Measurements from ENCODE around the gene FILIP1L. TPM values are rescaled to one million over a fixed set of nuclear protein-coding genes. Genes with fewer than 3 reads are reported as not detected.

Gene FILIP1L
- total RNA-seq, 1 experiment from 2014 or later: 0.07 TPM

GRCh38 chr3:100073714-100074307 lies 40.5 kb downstream of the FILIP1L start:
- Histone ChIP-seq H2AK5ac (ENCODE audit: insufficient read length, low read length) (no peak overlapping the region), H3K9ac (ENCODE audit: extremely low read depth, insufficient read length, low read length) (no peak overlapping the region), H3K9me3 (ENCODE audit: control insufficient read depth, low read depth, low read length) (no peaks in the 10 kb centered on the region), H4K91ac (ENCODE audit: insufficient read length, low read depth, low read length) (no peak overlapping the region), H3K79me1 (ENCODE audit: insufficient read depth, low read depth, low read length, poor library complexity, severe bottlenecking) (no peaks in the 10 kb centered on the region), H2BK15ac (ENCODE audit: low read depth, low read length) (no peak overlapping the region), H2BK12ac (ENCODE audit: insufficient read length, low read depth, low read length) (no peak overlapping the region), H2BK120ac (ENCODE audit: low read depth, low read length, poor library complexity, severe bottlenecking) (no peak overlapping the region), H3K4me2 (ENCODE audit: insufficient read depth, insufficient read length, low read length) (peak overlapping the region; percentile 42), H3K56ac (ENCODE audit: insufficient read length, low read depth, low read length) (no peak overlapping the region), H3K18ac (ENCODE audit: insufficient read length, low read depth, low read length) (no peak overlapping the region), H4K5ac (ENCODE audit: insufficient read length, low read depth, low read length) (no peak overlapping the region), H3K4ac (ENCODE audit: low read depth, low read length) (no peak overlapping the region), H3K4me1 (ENCODE audit: insufficient read depth, low read length) (peaks cover 5% of the 10 kb centered on the region), H2BK5ac (ENCODE audit: insufficient read length, low read length) (no peak overlapping the region), H3K27me3 (ENCODE audit: insufficient read depth, low read length) (no peaks in the 10 kb centered on the region), H3K27ac (ENCODE audit: insufficient read length, low read depth, low read length) (no peak overlapping the region), H3K14ac (ENCODE audit: insufficient read depth, low read length) (no peak overlapping the region), H2BK20ac (ENCODE audit: low read depth, low read length, poor library complexity, severe bottlenecking) (no peak overlapping the region), H3K23ac (ENCODE audit: insufficient read length, low read depth, low read length) (no peak overlapping the region), H3K79me2 (ENCODE audit: insufficient read depth, low read length) (no peaks in the 10 kb centered on the region), H4K8ac (replicated peaks; ENCODE audit: insufficient read length, low read depth, low read length) (no peak overlapping the region), H2AFZ (ENCODE audit: low read length) (no peak overlapping the region), H3T11ph (ENCODE audit: low read length) (no peak overlapping the region), H4K20me1 (ENCODE audit: control insufficient read depth, insufficient read depth, insufficient read length) (no peaks in the 10 kb centered on the region), H3K23me2 (ENCODE audit: insufficient read length, low read depth, low read length, poor library complexity, severe bottlenecking) (no peaks in the 10 kb centered on the region)
- no peaks in the 10 kb centered on the region for H3K9me3 Mint-ChIP-seq
- no peaks in the 10 kb centered on the region for H3K36me3 Mint-ChIP-seq (ENCODE audit: insufficient read depth in 1 of 3, low read depth in 3 of 3)
- H3K27me3 Mint-ChIP-seq (ENCODE audit: low read depth): no peaks in the 10 kb centered on the region
- peak overlapping the region; percentile 71 to 96 (median 91); a peak in 6 of 7 replicates for H3K27ac Mint-ChIP-seq
- no peak for TF ChIP-seq CTCF (conservative IDR thresholded peaks at IDR 0.05)
- WGBS (ENCODE audit: extremely low coverage, insufficient read length, low lambda C conversion rate): no CpG with 5 or more reads among the region's 10 CpGs
- peak; percentile 40 for DNase-seq
- H3K4me3 Mint-ChIP-seq: peak overlapping the region; percentile 30 to 59; a peak in 3 of 5 replicates
- peaks cover 22 to 26% of the 10 kb centered on the region in 2 experiments for H3K4me1 Mint-ChIP-seq
